NK-92 treated with Interleukin-12 subunit alpha and Interleukin-12 subunit beta, amount 100 ng/mL, for 24 hours (cell line): ENCODE data around the gene SLC35B1.

Experiments
- DNase-seq: peaks from one replicate; lab custom pipeline; 2025; lab: John Stamatoyannopoulos, UW

Gene SLC35B1

GRCh38 chr17:49670002-49670401 lies 37.8 kb downstream of the SLC35B1 start:
- DNase-seq, result no peak

DNA sequence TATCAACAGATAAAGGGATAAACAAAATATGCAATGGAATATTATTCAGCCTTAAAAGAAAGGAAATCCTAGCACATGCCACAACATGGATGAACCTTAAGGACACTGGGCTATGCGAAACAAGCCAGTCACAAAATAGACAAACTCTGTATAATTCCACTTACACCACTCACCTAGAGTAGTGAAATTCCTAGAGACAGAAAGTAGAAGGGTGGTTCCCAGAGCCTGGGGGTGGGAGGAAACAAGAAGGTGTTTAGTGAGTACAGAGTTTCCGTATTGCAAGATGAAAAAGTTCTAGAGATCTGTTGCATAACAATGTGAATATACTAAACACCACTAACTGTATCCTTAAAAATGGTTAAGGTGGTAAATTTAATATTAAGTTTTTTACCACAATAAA lies 39.9 kb downstream of the SLC35B1 start:
- no peak for DNase-seq

DNA sequence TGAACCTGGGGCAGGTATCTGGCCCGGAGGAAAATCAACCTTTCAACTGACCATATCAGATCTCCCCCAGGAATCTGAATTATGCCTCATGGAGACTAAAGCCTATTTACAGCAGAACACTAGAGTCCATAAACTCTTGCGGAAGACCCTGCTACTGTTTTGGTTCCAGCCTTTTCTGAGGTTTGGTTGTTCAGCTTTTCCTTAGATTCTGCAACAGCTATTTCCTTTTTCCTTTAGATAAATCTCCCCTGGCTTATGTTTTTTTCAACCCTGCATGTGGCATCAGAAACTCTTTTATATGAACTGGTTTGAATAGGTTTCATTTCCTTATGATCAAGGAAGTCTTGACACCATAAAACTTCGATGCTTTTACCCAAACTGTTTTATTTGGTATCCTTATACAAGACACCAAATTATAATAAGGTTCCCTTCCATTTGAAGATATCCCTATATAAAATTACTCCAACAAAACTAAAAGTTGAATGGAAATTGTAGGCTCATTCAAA lies 43.0 kb downstream of the SLC35B1 start:
- no peak for DNase-seq

GRCh38 chr17:49659661-49660382 lies 47.9 kb downstream of the SLC35B1 start:
- no peak for DNase-seq

- DNase-seq, result no peak
Measured at GRCh38 chr17:49656247-49656646, 51.5 kb downstream of the SLC35B1 start.
